HepG2 (cell line): ENCODE results near the gene NRL. TPM values are rescaled to one million over a fixed set of nuclear protein-coding genes. Genes with fewer than 3 reads are reported as not detected.

Experiments used
- ARID2 ChIP-seq: sonication (generic); formaldehyde crosslinking; IDR thresholded peaks from 2 replicates; pipeline ENCODE4 v1.8.1; 2022; ENCODE audit warnings: mild to moderate bottlenecking, missing genetic modification reagents, borderline replicate concordance
- DPF2 ChIP-seq: sonication (generic); formaldehyde crosslinking; IDR thresholded peaks from 2 replicates; pipeline ENCODE4 v1.4.0; 2020; ENCODE audit warnings: mild to moderate bottlenecking, low read depth, missing genetic modification reagents, borderline replicate concordance
- DR1 ChIP-seq: sonication (generic); formaldehyde crosslinking; IDR thresholded peaks from 2 replicates; pipeline ENCODE4 v1.8.0; 2021; ENCODE audit warnings: mild to moderate bottlenecking, missing genetic modification reagents, inconsistent platforms
- HNRNPH1 ChIP-seq: fragments of 200-400 bp; formaldehyde crosslinking; optimal IDR thresholded peaks from 2 replicates; pipeline ENCODE3; 2017; ENCODE audit warnings: mild to moderate bottlenecking, low read depth, low read length
- KMT2A ChIP-seq: sonication (generic); formaldehyde crosslinking; IDR thresholded peaks from 2 replicates; pipeline ENCODE4 v1.4.0; 2020; ENCODE audit warnings: missing genetic modification reagents
- RNF2 ChIP-seq: fragments of 450-650 bp; conservative IDR thresholded peaks from 2 replicates; pipeline ENCODE4 v1.6.1; 2016; ENCODE audit warnings: low read depth
- RXRB ChIP-seq: IDR thresholded peaks from 2 replicates; pipeline ENCODE4 v1.6.1; 2016; ENCODE audit warnings: borderline replicate concordance, missing genetic modification reagents, missing compliant biosample characterization
- SALL1 ChIP-seq: sonication (generic); formaldehyde crosslinking; IDR thresholded peaks from 2 replicates; pipeline ENCODE4 v1.8.0; 2022; ENCODE audit warnings: mild to moderate bottlenecking, missing genetic modification reagents
- SOX13 ChIP-seq, 3 experiments: fragments of 450-650 bp in 1 of 3; sonication (generic) in 1 of 3; formaldehyde crosslinking in 1 of 3; IDR thresholded peaks in 2 of 3; conservative IDR thresholded peaks in 1 of 3; 2 replicates each; pipeline versions ENCODE4 v1.5.0 to v1.6.1; 2016 to 2020; ENCODE audit warnings: antibody characterized with exemption in 1 of 3, mild to moderate bottlenecking in 1 of 3, missing compliant biosample characterization in 1 of 3, missing genetic modification reagents in 1 of 3, moderate library complexity in 1 of 3
- TBX2 ChIP-seq: sonication (generic); formaldehyde crosslinking; IDR thresholded peaks from 2 replicates; pipeline ENCODE4 v1.5.0; 2020; ENCODE audit warnings: missing genetic modification reagents, mild to moderate bottlenecking, borderline replicate concordance
- ZNF33A ChIP-seq: sonication (generic); formaldehyde crosslinking; IDR thresholded peaks from 2 replicates; pipeline ENCODE4 v1.5.1; 2020; ENCODE audit warnings: missing genetic modification reagents, mild to moderate bottlenecking, moderate library complexity, borderline replicate concordance
- ZNF557 ChIP-seq: sonication (generic); formaldehyde crosslinking; IDR thresholded peaks from 2 replicates; pipeline ENCODE4 v1.4.0; 2020; ENCODE audit warnings: missing genetic modification reagents
- ZNF563 ChIP-seq: sonication (generic); formaldehyde crosslinking; IDR thresholded peaks from 2 replicates; pipeline ENCODE4 v1.8.0; 2022; ENCODE audit warnings: mild to moderate bottlenecking, moderate library complexity, missing genetic modification reagents
- ZNF564 ChIP-seq: sonication (generic); formaldehyde crosslinking; IDR thresholded peaks from 2 replicates; pipeline ENCODE4 v1.8.1; 2023; ENCODE audit warnings: mild to moderate bottlenecking, missing genetic modification reagents
- ZNF567 ChIP-seq: sonication (generic); formaldehyde crosslinking; IDR thresholded peaks from 2 replicates; pipeline ENCODE4 v1.8.1; 2023; ENCODE audit warnings: mild to moderate bottlenecking, missing genetic modification reagents, borderline replicate concordance
- ZNF629 ChIP-seq: sonication (generic); formaldehyde crosslinking; conservative IDR thresholded peaks from 2 replicates; pipeline ENCODE4 v1.5.0; 2020; ENCODE audit warnings: missing genetic modification reagents
- polyA plus RNA-seq, 8 experiments: library from polyadenylated mRNA; depleted of rRNA in 3 of 8; stranded (reverse) in 7 of 8; unstranded in 1 of 8; fragments of >200 nt; fragmentation: Illumina TruSeq in 4 of 8; extraction: Trizol in 4 of 8; gene quantifications; 2 replicates each; pipeline versions ENCODE4 v1.2.1 to v1.2.3, GENCODE V29; 2011 to 2016; ENCODE audit warnings: low read depth in 4 of 8, missing spikeins in 1 of 8, mixed read lengths in 1 of 8; ENCODE audit not compliant: insufficient read depth in 1 of 8
- total RNA-seq, 5 experiments: library from RNA; depleted of rRNA; stranded (reverse); fragments of >200 nt; fragmentation: Illumina TruSeq; extraction: Trizol; gene quantifications; 2 replicates each; pipeline ENCODE4 v1.2.3, GENCODE V29; 2016; ENCODE audit warnings: low read depth in 1 of 5
- TF ChIP-seq, protein P1 (sequence below): sonication (generic); formaldehyde crosslinking; IDR thresholded peaks from 2 replicates; pipeline ENCODE4 v1.8.0; 2022; ENCODE audit warnings: mild to moderate bottlenecking, missing genetic modification reagents; ENCODE audit not compliant: insufficient replicate concordance
- TF ChIP-seq, protein P2 (sequence below): sonication (generic); formaldehyde crosslinking; conservative IDR thresholded peaks from 2 replicates; pipeline ENCODE4 v1.8.0; 2022; ENCODE audit warnings: low read depth, missing genetic modification reagents
- TF ChIP-seq, protein P3 (sequence below): sonication (generic); formaldehyde crosslinking; IDR thresholded peaks from 2 replicates; pipeline ENCODE4 v1.9.0; 2021; ENCODE audit warnings: missing genetic modification reagents, mild to moderate bottlenecking, borderline replicate concordance
- TF ChIP-seq, protein P4 (sequence below): sonication (generic); formaldehyde crosslinking; IDR thresholded peaks from 2 replicates; pipeline ENCODE4 v1.5.1; 2020; ENCODE audit warnings: missing genetic modification reagents, mild to moderate bottlenecking, borderline replicate concordance

Gene NRL
- total and polyA plus RNA-seq, 2 of the 13 experiments (the other 11 are each of a cell fraction or from before 2014, with no cell fraction given) = 2.5 to 4.7 TPM

DNA sequence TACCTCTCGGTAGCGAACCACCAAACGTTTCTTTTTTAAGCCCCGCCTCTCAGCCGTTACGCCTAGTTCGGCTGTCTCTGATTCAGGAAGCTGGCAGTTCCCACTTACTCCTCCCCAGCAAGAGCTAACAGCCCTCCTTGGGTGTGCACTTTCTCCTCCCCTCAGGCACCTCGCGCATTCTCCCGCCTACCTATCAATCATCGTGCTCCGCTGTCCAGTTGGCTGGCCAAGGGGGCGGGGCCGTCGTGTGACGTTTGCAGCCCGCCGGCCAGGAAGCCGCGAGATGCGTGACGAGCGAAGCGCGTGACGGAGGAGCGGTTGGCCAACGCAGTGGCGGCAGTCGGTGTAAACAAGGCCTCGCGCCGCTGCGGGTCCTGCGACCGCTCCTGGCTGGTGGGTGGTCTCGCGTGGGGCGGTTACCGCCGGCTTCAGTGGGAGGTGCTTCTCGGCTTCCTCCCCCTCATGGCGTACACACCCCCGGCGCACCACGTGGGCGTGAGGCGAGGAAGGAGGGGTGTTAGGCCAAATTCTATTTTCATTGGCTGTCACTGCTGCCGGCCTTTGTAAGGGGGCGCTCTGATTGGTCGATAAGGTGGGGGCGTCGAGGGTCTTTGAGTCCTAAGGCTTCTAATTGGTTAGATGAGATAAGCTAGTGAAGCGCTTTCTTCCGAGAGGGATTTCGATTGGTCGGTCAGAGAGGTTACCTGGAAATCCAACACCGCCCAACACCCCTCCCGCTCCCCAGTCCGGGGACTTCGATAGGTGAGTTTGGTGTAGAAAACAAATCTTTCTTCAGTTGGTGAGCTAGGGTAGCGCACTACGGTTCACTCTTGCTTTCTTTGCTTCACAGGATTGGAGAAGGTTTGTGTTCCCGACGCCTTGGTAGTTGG lies at the start of gene NRL, which contains the start of gene DCAF11 (continued):
- TF ChIP-seq RNF2 (peak; percentile 100), DR1 (CRISPR knock-in tag) (peak; percentile 92; the same call in 1 of the 2 replicates), HNRNPH1 (peak; percentile 54), SOX13 (IDR thresholded peaks at IDR 0.05) (no peak; the same call in 1 of the 2 replicates), SOX13 (CRISPR knock-in tag; conservative IDR thresholded peaks at IDR 0.05 in 1 of 2, IDR thresholded peaks at IDR 0.05 in 1 of 2) (peak; percentile 4 to 78; a peak in 3 of 4 replicates), TBX2 (peak; percentile 98), KMT2A (CRISPR knock-in tag) (no peak; the same call in 1 of the 2 replicates), ARID2 (peak; percentile 99), ZNF567 (CRISPR knock-in tag) (peak; percentile 96), ZNF563 (CRISPR knock-in tag) (peak; percentile 96), DPF2 (CRISPR knock-in tag) (0 out of 2 replicates have a peak, but pooled peaks have one; percentile 39), SALL1 (CRISPR knock-in tag) (peak; percentile 98), ZNF557 (CRISPR knock-in tag) (no peak; the same call in none of the 2 replicates), ZNF564 (CRISPR knock-in tag) (no peak), RXRB (CRISPR knock-in tag) (peak; percentile 85), ZNF33A (no peak), ZNF629 (0 out of 2 replicates have a peak, but pooled peaks have one; percentile 38)
- TF ChIP-seq, protein P1, sequence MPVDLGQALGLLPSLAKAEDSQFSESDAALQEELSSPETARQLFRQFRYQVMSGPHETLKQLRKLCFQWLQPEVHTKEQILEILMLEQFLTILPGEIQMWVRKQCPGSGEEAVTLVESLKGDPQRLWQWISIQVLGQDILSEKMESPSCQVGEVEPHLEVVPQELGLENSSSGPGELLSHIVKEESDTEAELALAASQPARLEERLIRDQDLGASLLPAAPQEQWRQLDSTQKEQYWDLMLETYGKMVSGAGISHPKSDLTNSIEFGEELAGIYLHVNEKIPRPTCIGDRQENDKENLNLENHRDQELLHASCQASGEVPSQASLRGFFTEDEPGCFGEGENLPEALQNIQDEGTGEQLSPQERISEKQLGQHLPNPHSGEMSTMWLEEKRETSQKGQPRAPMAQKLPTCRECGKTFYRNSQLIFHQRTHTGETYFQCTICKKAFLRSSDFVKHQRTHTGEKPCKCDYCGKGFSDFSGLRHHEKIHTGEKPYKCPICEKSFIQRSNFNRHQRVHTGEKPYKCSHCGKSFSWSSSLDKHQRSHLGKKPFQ = peak; percentile 98
- TF ChIP-seq, protein P2, sequence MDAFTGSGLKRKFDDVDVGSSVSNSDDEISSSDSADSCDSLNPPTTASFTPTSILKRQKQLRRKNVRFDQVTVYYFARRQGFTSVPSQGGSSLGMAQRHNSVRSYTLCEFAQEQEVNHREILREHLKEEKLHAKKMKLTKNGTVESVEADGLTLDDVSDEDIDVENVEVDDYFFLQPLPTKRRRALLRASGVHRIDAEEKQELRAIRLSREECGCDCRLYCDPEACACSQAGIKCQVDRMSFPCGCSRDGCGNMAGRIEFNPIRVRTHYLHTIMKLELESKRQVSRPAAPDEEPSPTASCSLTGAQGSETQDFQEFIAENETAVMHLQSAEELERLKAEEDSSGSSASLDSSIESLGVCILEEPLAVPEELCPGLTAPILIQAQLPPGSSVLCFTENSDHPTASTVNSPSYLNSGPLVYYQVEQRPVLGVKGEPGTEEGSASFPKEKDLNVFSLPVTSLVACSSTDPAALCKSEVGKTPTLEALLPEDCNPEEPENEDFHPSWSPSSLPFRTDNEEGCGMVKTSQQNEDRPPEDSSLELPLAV (CRISPR knock-in tag) = no peak
- TF ChIP-seq, protein P3, sequence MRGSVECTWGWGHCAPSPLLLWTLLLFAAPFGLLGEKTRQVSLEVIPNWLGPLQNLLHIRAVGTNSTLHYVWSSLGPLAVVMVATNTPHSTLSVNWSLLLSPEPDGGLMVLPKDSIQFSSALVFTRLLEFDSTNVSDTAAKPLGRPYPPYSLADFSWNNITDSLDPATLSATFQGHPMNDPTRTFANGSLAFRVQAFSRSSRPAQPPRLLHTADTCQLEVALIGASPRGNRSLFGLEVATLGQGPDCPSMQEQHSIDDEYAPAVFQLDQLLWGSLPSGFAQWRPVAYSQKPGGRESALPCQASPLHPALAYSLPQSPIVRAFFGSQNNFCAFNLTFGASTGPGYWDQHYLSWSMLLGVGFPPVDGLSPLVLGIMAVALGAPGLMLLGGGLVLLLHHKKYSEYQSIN = no peak
- TF ChIP-seq, protein P4, sequence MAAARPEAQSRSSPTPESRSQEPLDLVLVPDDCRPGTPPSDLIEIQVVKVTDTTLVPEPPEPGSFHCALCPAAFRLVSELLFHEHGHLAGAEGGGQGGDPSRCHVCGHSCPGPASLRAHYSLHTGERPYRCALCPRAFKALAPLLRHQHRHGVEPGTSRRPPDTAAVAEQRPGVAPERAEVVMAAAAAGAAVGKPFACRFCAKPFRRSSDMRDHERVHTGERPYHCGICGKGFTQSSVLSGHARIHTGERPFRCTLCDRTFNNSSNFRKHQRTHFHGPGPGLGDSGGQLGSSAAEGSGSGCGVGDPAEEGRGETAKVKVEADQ (CRISPR knock-in tag) = peak; percentile 97
